ENCODE results near the gene SLC48A1. TPM values are rescaled to one million over a fixed set of nuclear protein-coding genes. Genes with fewer than 3 reads are reported as not detected.

SLC48A1 gene
- total RNA-seq, 1 experiment from 2014 or later = 37.5 TPM

GRCh38 chr12:47736877-47737676 lies 36.0 kb upstream of the SLC48A1 start:
- no peaks in the 10 kb centered on the region for H3K9me3 ChIP-seq
- no peak for DNase-seq
- H3K4me3 Mint-ChIP-seq (ENCODE audit: unreplicated experiment) = no peak overlapping the region
- no peaks in the 10 kb centered on the region for H3K4me1 ChIP-seq
- no peak for TF ChIP-seq CTCF (IDR thresholded peaks at IDR 0.05; ENCODE audit: insufficient read depth in 1 of 2, low read depth in 1 of 2, low read length in 1 of 2, severe bottlenecking in 1 of 2, unreplicated experiment in 1 of 2)
- no peaks in the 10 kb centered on the region for H3K27me3 ChIP-seq (replicated peaks; ENCODE audit: control insufficient read depth, insufficient read depth, low read length)
- ChIA-PET POLR2A (no interaction called here), CTCF (interaction anchor here (0.6 to 1.6 kb wide), 6 partner anchors 11 to 1175 kb away, joined by 3 to 17 read pairs (median 3); partner anchors contain the start of gene ENDOU)
- no TSS peak for BruUV-seq (replicated peaks)
- H3K27me3 Mint-ChIP-seq (ENCODE audit: insufficient read depth, unreplicated experiment) = no peaks in the 10 kb centered on the region
- H3K4me3 ChIP-seq (ENCODE audit: low read depth, low read length) = no peak overlapping the region
- H3K36me3 Mint-ChIP-seq (ENCODE audit: insufficient read depth, unreplicated experiment) = peaks cover 5% of the 10 kb centered on the region
- H3K4me1 Mint-ChIP-seq (ENCODE audit: low read depth, unreplicated experiment) = no peaks in the 10 kb centered on the region
- no peaks in the 10 kb centered on the region for H3K36me3 ChIP-seq (ENCODE audit: control insufficient read depth, insufficient read depth, low read length)
- H3K27ac Mint-ChIP-seq (ENCODE audit: unreplicated experiment) = no peak overlapping the region
- intact Hi-C loops (cut with micrococcal nuclease; ENCODE audit: unreplicated experiment) = no loop called here
- H3K9me3 Mint-ChIP-seq (ENCODE audit: unreplicated experiment) = no peaks in the 10 kb centered on the region

GRCh38 chr12:47737936-47738594 lies 35.0 kb upstream of the SLC48A1 start:
- ChIA-PET CTCF (interaction anchor here (0.9 kb wide), 1 partner anchor 15 kb away, joined by 7 read pairs; no protein-coding TSS in a partner anchor), POLR2A (no interaction called here)
- Histone ChIP-seq H3K4me3 (ENCODE audit: low read depth, low read length) (no peak overlapping the region), H3K36me3 (ENCODE audit: control insufficient read depth, insufficient read depth, low read length) (no peaks in the 10 kb centered on the region), H3K4me1 (no peaks in the 10 kb centered on the region), H3K9me3 (no peaks in the 10 kb centered on the region), H3K27me3 (replicated peaks; ENCODE audit: control insufficient read depth, insufficient read depth, low read length) (no peaks in the 10 kb centered on the region)
- no TSS peak for BruUV-seq (replicated peaks)
- Mint-ChIP-seq H3K4me3 (ENCODE audit: unreplicated experiment) (no peak overlapping the region), H3K9me3 (ENCODE audit: unreplicated experiment) (no peaks in the 10 kb centered on the region), H3K27me3 (ENCODE audit: insufficient read depth, unreplicated experiment) (no peaks in the 10 kb centered on the region), H3K36me3 (ENCODE audit: insufficient read depth, unreplicated experiment) (peaks cover 5% of the 10 kb centered on the region), H3K27ac (ENCODE audit: unreplicated experiment) (no peak overlapping the region), H3K4me1 (ENCODE audit: low read depth, unreplicated experiment) (no peaks in the 10 kb centered on the region)
- TF ChIP-seq CTCF (IDR thresholded peaks at IDR 0.05; ENCODE audit: insufficient read depth in 1 of 2, low read depth in 1 of 2, low read length in 1 of 2, severe bottlenecking in 1 of 2, unreplicated experiment in 1 of 2) = no peak
- intact Hi-C loops (cut with micrococcal nuclease; ENCODE audit: unreplicated experiment) = no loop called here
- DNase-seq = no peak

DNA sequence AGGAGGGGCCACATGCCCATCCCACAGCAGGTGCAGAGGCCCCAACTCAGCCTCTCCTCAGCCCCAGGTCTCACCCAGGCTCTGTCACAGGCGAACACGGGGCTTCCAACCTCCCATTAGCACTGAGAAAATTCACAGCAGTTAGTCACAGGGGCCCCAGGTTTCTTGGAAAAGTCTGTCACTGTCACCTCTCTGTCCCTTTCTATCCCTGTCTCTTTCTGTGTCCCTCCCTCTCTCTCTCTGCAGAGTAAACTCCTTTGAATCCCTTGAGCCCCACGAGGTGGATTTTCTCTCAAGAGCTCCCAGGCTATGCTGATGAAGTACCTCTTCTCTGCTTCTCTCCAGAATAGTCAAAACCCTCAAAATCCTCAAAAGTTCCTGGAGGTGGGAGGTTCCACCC lies 33.7 kb upstream of the SLC48A1 start:
- H3K36me3 ChIP-seq (ENCODE audit: control insufficient read depth, insufficient read depth, low read length) = no peaks in the 10 kb centered on the region
- intact Hi-C loops (cut with micrococcal nuclease; ENCODE audit: unreplicated experiment) = no loop called here
- H3K9me3 Mint-ChIP-seq (ENCODE audit: unreplicated experiment) = no peaks in the 10 kb centered on the region
- H3K9me3 ChIP-seq = no peaks in the 10 kb centered on the region
- no peak overlapping the region for H3K27ac Mint-ChIP-seq (ENCODE audit: unreplicated experiment)
- POLR2A ChIA-PET = no interaction called here
- no peak for DNase-seq
- H3K4me1 ChIP-seq = no peaks in the 10 kb centered on the region
- H3K4me1 Mint-ChIP-seq (ENCODE audit: low read depth, unreplicated experiment) = peaks cover 8% of the 10 kb centered on the region
- no TSS peak for BruUV-seq (replicated peaks)
- H3K27me3 ChIP-seq (replicated peaks; ENCODE audit: control insufficient read depth, insufficient read depth, low read length) = no peaks in the 10 kb centered on the region
- H3K36me3 Mint-ChIP-seq (ENCODE audit: insufficient read depth, unreplicated experiment) = peaks cover 5% of the 10 kb centered on the region
- H3K4me3 Mint-ChIP-seq (ENCODE audit: unreplicated experiment) = no peak overlapping the region
- CTCF ChIA-PET = interaction anchor here (1.1 to 6.1 kb wide), 3 partner anchors 24 to 37 kb away, joined by 3 to 155 read pairs (median 4); no protein-coding TSS in a partner anchor
- no peak for TF ChIP-seq CTCF (IDR thresholded peaks at IDR 0.05; ENCODE audit: insufficient read depth in 1 of 2, low read depth in 1 of 2, low read length in 1 of 2, severe bottlenecking in 1 of 2, unreplicated experiment in 1 of 2)
- H3K4me3 ChIP-seq (ENCODE audit: low read depth, low read length) = no peak overlapping the region
- H3K27me3 Mint-ChIP-seq (ENCODE audit: insufficient read depth, unreplicated experiment) = no peaks in the 10 kb centered on the region

All from Caco-2 (cell line).